Thyroid gland (tissue), 4 donors: ENCODE data around the gene CCL20.

Experiments used
- POLR2A ChIP-seq, 2 donors: fragments of 450-650 bp; IDR thresholded peaks; one replicate each; pipeline ENCODE4 v1.6.1; 2017; ENCODE audit warnings: antibody characterized with exemption in 2 of 2, mild to moderate bottlenecking in 2 of 2, moderate library complexity in 1 of 2
- TF ChIP-seq, protein P1 (sequence below), 6 experiments: fragments of 200-600 bp in 3 of 6; fragments of 450-650 bp in 3 of 6; sonication (generic) in 3 of 6; IDR thresholded peaks; one replicate each; pipeline ENCODE4 v1.5.1; 2016 to 2019; ENCODE audit warnings: antibody characterized with exemption in 6 of 6, mild to moderate bottlenecking in 2 of 6, inconsistent platforms in 1 of 6, moderate library complexity in 1 of 6

DNA sequence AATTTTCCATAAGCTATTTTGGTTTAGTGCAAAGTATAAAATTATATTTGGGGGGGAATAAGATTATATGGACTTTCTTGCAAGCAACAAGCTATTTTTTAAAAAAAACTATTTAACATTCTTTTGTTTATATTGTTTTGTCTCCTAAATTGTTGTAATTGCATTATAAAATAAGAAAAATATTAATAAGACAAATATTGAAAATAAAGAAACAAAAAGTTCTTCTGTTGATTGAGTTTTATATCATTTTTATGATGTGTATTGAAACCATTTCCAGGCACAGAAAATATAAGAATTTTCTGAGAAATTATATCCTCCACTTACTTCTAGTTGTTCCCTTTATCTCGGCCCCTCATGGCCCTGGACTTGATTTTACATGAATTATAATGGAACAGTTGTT is 3.7 kb downstream of the CCL20 start:
- TF ChIP-seq, protein P1, sequence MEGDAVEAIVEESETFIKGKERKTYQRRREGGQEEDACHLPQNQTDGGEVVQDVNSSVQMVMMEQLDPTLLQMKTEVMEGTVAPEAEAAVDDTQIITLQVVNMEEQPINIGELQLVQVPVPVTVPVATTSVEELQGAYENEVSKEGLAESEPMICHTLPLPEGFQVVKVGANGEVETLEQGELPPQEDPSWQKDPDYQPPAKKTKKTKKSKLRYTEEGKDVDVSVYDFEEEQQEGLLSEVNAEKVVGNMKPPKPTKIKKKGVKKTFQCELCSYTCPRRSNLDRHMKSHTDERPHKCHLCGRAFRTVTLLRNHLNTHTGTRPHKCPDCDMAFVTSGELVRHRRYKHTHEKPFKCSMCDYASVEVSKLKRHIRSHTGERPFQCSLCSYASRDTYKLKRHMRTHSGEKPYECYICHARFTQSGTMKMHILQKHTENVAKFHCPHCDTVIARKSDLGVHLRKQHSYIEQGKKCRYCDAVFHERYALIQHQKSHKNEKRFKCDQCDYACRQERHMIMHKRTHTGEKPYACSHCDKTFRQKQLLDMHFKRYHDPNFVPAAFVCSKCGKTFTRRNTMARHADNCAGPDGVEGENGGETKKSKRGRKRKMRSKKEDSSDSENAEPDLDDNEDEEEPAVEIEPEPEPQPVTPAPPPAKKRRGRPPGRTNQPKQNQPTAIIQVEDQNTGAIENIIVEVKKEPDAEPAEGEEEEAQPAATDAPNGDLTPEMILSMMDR (IDR thresholded peaks at IDR 0.05) = no peak
- no peak for TF ChIP-seq POLR2A (IDR thresholded peaks at IDR 0.05)
